HEK293 (cell line): Measurements from ENCODE around the gene MRPL4.

Experiments used
- CTCF ChIA-PET: fragments of 350-600 bp; formaldehyde crosslinking; extraction: SDS; loops from one replicate; lab custom pipeline; 2021; ENCODE audit warnings: antibody characterized with exemption; lab: Yijun Ruan, JAX
- POLR2A ChIA-PET: fragments of 300-600 bp; formaldehyde crosslinking; extraction: SDS; loops from one replicate; lab custom pipeline; 2020; ENCODE audit warnings: antibody characterized with exemption, inconsistent platforms; lab: Yijun Ruan, JAX
- H3K27ac ChIP-seq: fragments of 200-500 bp; sonication (Bioruptor generic); 2 replicates; pipeline ENCODE4 v1.5.1; 2014; ENCODE audit warnings: low read depth, low read length, control low read depth, inconsistent platforms; ENCODE audit errors: extremely low read depth
- H3K36me3 ChIP-seq, 2 experiments: fragments of 200-500 bp in 1 of 2; sonication (Bioruptor generic) in 1 of 2; 1 replicate in 1 of 2; 2 replicates in 1 of 2; pipeline ENCODE4 v1.5.1; 2014 to 2017; ENCODE audit warnings: inconsistent platforms in 2 of 2, low read length in 2 of 2; ENCODE audit not compliant: control insufficient read depth in 2 of 2, insufficient read depth in 1 of 2
- H3K4me1 ChIP-seq: fragments of 200-500 bp; sonication (Bioruptor generic); 2 replicates; pipeline ENCODE4 v1.5.1; 2014; ENCODE audit warnings: mild to moderate bottlenecking, low read length, inconsistent platforms; ENCODE audit not compliant: control insufficient read depth, insufficient read depth
- H3K4me3 ChIP-seq: 2 replicates; pipeline ENCODE4 v1.5.1; 2011; ENCODE audit warnings: low read depth, mild to moderate bottlenecking, control low read depth, low read length, moderate library complexity
- H3K9me3 ChIP-seq: fragments of 200-500 bp; sonication (Bioruptor generic); 2 replicates; pipeline ENCODE4 v1.5.1; 2014; ENCODE audit warnings: low read depth, low read length, inconsistent platforms; ENCODE audit not compliant: control insufficient read depth, insufficient read depth
- FEZF1 ChIP-seq: fragments of 450-650 bp; formaldehyde crosslinking; IDR thresholded peaks from 2 replicates; pipeline ENCODE4 v1.5.1; 2016; ENCODE audit warnings: missing biosample characterization, missing genetic modification characterization
- KLF9 ChIP-seq: fragments of 450-650 bp; formaldehyde crosslinking; IDR thresholded peaks from 2 replicates; pipeline ENCODE4 v1.5.1; 2016; ENCODE audit warnings: missing biosample characterization, missing genetic modification characterization, low read depth
- RBAK ChIP-seq: fragments of 450-650 bp; formaldehyde crosslinking; IDR thresholded peaks from 2 replicates; pipeline ENCODE4 v1.5.1; 2016; ENCODE audit warnings: missing biosample characterization, missing genetic modification characterization
- SP3 ChIP-seq: fragments of 450-650 bp; formaldehyde crosslinking; IDR thresholded peaks from 2 replicates; pipeline ENCODE4 v1.5.1; 2016; ENCODE audit warnings: missing biosample characterization, missing genetic modification characterization
- ZIC2 ChIP-seq: fragments of 450-650 bp; formaldehyde crosslinking; IDR thresholded peaks from 2 replicates; pipeline ENCODE4 v1.5.1; 2016; ENCODE audit warnings: missing biosample characterization, missing genetic modification characterization
- ZNF140 ChIP-seq: fragments of 450-650 bp; formaldehyde crosslinking; IDR thresholded peaks from 2 replicates; pipeline ENCODE4 v1.5.1; 2016; ENCODE audit warnings: missing biosample characterization, missing genetic modification characterization
- ZNF335 ChIP-seq: fragments of 450-650 bp; formaldehyde crosslinking; conservative IDR thresholded peaks from 2 replicates; pipeline ENCODE4 v1.5.1; 2016; ENCODE audit warnings: missing biosample characterization, missing genetic modification characterization
- ZNF366 ChIP-seq: fragments of 450-650 bp; formaldehyde crosslinking; conservative IDR thresholded peaks from 2 replicates; pipeline ENCODE4 v1.5.1; 2016; ENCODE audit warnings: missing biosample characterization, missing genetic modification characterization
- ZNF416 ChIP-seq: fragments of 450-650 bp; formaldehyde crosslinking; IDR thresholded peaks from 2 replicates; pipeline ENCODE4 v1.5.1; 2016; ENCODE audit warnings: missing biosample characterization, missing genetic modification characterization
- ZNF747 ChIP-seq: fragments of 450-650 bp; formaldehyde crosslinking; IDR thresholded peaks from 2 replicates; pipeline ENCODE4 v1.5.1; 2016; ENCODE audit warnings: missing biosample characterization, missing genetic modification characterization
- ZSCAN23 ChIP-seq: fragments of 450-650 bp; formaldehyde crosslinking; IDR thresholded peaks from 2 replicates; pipeline ENCODE4 v1.5.1; 2016; ENCODE audit warnings: missing biosample characterization, missing genetic modification characterization
- TF ChIP-seq, protein P1 (sequence below): fragments of 450-650 bp; formaldehyde crosslinking; IDR thresholded peaks from 2 replicates; pipeline ENCODE4 v1.5.1; 2016; ENCODE audit warnings: missing biosample characterization, missing genetic modification characterization, borderline replicate concordance
- TF ChIP-seq, protein P2 (sequence below): fragments of 450-650 bp; formaldehyde crosslinking; IDR thresholded peaks from 2 replicates; pipeline ENCODE4 v1.5.1; 2016; ENCODE audit warnings: missing biosample characterization, missing genetic modification characterization

Gene MRPL4

DNA sequence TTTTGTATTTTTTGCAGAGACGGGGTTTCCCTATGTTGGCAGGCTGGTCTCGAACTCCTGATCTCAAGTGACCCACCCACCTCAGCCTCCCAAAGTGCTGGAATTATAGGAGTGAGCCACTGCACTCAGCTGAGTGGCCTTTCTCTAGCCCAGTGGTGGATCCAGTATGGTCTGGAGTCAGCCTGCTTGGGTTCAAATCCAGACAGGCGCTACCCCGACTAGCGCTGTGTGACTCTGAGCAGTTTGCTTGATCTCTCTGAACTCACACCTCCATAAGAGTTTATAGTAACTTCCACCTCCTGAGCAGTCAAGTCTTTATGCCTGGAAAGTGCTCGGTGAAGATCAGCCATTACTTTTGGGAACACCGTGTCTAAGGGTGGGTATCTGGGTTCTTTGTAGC is 31.3 kb upstream of the MRPL4 start (continued):
- TF ChIP-seq, protein P1, sequence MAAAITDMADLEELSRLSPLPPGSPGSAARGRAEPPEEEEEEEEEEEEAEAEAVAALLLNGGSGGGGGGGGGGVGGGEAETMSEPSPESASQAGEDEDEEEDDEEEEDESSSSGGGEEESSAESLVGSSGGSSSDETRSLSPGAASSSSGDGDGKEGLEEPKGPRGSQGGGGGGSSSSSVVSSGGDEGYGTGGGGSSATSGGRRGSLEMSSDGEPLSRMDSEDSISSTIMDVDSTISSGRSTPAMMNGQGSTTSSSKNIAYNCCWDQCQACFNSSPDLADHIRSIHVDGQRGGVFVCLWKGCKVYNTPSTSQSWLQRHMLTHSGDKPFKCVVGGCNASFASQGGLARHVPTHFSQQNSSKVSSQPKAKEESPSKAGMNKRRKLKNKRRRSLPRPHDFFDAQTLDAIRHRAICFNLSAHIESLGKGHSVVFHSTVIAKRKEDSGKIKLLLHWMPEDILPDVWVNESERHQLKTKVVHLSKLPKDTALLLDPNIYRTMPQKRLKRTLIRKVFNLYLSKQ = no peak
- no peak for TF ChIP-seq RBAK
- TF ChIP-seq FEZF1 (tag by site-specific recombination) = no peak
- no peak for TF ChIP-seq ZNF416 (tag by site-specific recombination)

DNA sequence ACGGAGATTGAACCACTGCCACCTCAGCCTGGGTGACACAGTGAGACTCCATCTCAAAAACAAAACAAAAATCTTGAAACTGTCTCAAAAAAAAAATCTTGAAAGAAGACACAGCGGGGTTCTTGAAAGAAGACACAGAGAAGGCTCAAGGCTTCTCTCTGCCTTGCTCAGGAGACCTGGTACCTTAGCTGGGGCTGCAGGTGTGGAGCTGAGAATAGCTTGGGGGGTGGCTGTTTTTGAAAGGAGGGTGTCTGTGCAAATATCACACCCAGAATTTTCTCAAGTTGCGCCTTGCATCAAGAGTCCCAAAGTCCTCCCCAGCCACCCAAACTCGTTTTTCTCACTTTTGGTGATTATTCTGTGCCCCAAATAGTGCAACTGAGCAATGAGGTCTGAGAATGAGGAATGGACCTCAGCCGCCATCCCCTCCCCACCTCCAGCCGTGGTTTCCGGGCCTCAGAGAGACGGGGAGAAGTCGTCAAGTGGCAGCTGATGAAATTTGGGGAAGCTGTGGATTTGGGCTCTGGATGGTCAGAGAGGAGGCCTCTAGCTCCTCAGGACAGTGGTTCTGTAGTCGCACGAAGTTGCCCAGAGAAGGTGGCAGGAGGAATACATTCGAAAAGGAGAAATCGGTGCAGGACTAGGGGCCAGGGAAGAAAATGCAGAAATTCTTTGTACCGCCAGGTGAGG is 29.7 kb upstream of the MRPL4 start:
- TF ChIP-seq ZNF140 (tag by site-specific recombination) (no peak), KLF9 (tag by site-specific recombination) (no peak)
- peaks cover 0 to 9% of the 10 kb centered on the region in 2 experiments; a peak in 1 of 3 replicates for H3K36me3 ChIP-seq
- no peaks in the 10 kb centered on the region for H3K9me3 ChIP-seq
- H3K27ac ChIP-seq = no peak overlapping the region
- H3K4me3 ChIP-seq = no peak overlapping the region
- CTCF ChIA-PET = interaction anchor here (0.6 to 0.7 kb wide), 3 partner anchors 9 to 199 kb away, joined by 3 to 4 read pairs (median 4); partner anchors contain the start of gene S1PR2
- H3K4me1 ChIP-seq = no peaks in the 10 kb centered on the region
- POLR2A ChIA-PET = no interaction called here

DNA sequence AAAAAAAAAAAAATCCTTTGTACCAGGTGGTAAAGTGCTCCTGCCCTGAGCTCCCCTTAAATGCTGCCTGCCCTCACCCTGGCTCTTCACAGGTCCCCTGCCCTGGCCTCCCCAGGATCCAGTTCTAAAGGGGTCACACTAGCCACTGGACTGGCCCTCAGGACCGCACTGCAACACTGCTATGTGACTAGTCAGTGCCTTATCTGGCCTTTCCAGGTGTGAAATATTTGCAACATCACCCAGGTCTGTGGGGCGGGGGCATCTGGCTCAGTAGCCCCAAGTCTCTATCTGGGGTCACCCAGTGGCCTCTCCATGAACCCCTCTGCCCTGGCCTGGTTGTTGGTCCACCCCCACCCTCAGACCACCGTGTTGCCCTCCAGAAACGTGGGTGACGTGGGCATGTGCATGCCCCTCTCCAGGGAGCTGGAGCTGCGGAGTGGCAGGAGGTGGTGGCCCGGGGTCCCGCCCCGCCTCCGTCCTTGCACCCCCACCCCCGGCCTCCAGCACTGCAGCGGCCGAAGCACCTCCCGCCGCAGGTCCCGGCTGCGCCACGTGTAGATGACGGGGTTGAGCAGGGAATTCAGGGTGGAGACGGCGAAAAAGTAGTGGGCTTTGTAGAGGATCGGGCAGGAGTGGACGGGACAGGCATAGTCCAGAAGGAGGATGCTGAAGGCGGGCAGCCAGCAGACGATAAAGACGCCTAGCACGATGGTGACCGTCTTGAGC is 28.4 kb upstream of the MRPL4 start:
- H3K4me1 ChIP-seq = no peaks in the 10 kb centered on the region
- H3K36me3 ChIP-seq = peaks cover 0 to 9% of the 10 kb centered on the region in 2 experiments; a peak in 1 of 3 replicates
- ChIA-PET POLR2A (interaction anchor here (0.6 to 0.7 kb wide), 2 partner anchors 8 to 34 kb away, joined by 3 to 5 read pairs; no protein-coding TSS in a partner anchor), CTCF (interaction anchor here (0.6 to 1.0 kb wide), 3 partner anchors 15 to 196 kb away, joined by 3 to 4 read pairs (median 3); no protein-coding TSS in a partner anchor)
- TF ChIP-seq, protein P2, sequence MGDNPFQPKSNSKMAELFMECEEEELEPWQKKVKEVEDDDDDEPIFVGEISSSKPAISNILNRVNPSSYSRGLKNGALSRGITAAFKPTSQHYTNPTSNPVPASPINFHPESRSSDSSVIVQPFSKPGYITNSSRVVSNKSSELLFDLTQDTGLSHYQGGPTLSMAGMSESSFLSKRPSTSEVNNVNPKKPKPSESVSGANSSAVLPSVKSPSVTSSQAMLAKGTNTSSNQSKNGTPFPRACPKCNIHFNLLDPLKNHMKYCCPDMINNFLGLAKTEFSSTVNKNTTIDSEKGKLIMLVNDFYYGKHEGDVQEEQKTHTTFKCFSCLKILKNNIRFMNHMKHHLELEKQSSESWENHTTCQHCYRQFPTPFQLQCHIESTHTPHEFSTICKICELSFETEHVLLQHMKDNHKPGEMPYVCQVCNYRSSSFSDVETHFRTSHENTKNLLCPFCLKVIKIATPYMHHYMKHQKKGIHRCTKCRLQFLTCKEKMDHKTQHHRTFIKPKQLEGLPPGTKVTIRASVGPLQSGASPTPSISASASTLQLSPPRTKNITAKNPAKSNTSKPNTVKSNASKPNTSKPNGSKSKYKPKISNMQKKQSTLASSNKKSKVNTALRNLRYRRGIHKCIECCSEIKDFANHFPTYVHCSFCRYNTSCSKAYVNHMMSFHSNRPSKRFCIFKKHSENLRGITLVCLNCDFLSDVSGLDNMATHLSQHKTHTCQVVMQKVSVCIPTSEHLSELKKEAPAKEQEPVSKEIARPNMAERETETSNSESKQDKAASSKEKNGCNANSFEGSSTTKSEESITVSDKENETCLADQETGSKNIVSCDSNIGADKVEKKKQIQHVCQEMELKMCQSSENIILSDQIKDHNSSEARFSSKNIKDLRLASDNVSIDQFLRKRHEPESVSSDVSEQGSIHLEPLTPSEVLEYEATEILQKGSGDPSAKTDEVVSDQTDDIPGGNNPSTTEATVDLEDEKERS = no peak
- no peak for TF ChIP-seq ZNF335
- no peaks in the 10 kb centered on the region for H3K9me3 ChIP-seq
- no peak overlapping the region for H3K4me3 ChIP-seq
- no peak overlapping the region for H3K27ac ChIP-seq

DNA sequence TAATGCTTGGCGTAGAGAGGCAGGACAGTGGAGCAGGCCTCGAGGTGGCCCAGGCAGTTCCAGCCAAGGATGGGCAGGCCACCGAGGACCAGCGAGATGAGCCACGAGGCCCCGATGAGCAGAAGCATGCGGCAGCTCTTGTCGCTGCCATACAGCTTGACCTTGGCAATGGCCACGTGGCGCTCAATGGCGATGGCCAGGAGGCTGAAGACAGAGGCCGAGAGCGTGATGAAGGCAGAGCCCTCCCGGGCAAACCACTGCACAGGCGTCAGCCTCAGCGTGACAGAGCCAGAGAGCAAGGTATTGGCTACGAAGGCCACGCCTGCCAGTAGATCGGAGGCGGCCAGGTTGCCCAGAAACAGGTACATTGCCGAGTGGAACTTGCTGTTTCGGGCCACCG is 27.7 kb upstream of the MRPL4 start:
- no peak overlapping the region for H3K27ac ChIP-seq

DNA sequence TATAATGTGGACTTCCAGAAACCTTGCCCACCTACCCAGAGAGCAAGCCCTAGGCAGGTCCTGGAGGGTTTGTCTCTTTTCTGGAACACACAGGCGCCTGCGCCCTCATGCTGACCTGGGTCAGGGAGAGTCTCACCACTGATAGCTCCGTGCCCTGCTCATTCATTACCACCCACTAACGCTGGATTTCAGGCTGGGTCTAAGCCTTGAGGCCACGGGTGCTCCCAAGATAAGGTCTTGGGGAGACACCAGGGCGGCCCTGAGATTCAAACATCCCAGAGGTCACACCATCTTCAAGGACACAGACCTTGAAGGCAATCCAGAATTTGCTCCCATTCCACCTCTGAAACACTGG is 26.0 kb upstream of the MRPL4 start:
- TF ChIP-seq SP3 (tag by site-specific recombination) (no peak), ZNF366 (tag by site-specific recombination) (no peak)
- no peak overlapping the region for H3K4me3 ChIP-seq
- no peak overlapping the region for H3K27ac ChIP-seq
- no peaks in the 10 kb centered on the region for H3K4me1 ChIP-seq
- POLR2A ChIA-PET = no interaction called here
- peaks cover 0 to 9% of the 10 kb centered on the region in 2 experiments; a peak in 1 of 3 replicates for H3K36me3 ChIP-seq
- CTCF ChIA-PET = interaction anchor here (0.5 to 4.7 kb wide), 5 partner anchors 10 to 54 kb away, joined by 3 to 38 read pairs (median 4); no protein-coding TSS in a partner anchor
- no peaks in the 10 kb centered on the region for H3K9me3 ChIP-seq

More for the DNA sequence above, 27.7 kb upstream of the MRPL4 start:
- Histone ChIP-seq H3K9me3 (no peaks in the 10 kb centered on the region), H3K4me3 (no peak overlapping the region), H3K4me1 (no peaks in the 10 kb centered on the region), H3K36me3 (peaks cover 0 to 9% of the 10 kb centered on the region in 2 experiments; a peak in 1 of 3 replicates)
- ChIA-PET CTCF (no interaction called here), POLR2A (no interaction called here)
- TF ChIP-seq ZNF747 (tag by site-specific recombination) (no peak), ZIC2 (tag by site-specific recombination) (no peak), ZSCAN23 (tag by site-specific recombination) (no peak)
